Measurements from ENCODE around the gene IFITM10.

IFITM10 gene

GRCh38 chr11:1768141-1768469, 17.7 kb upstream of the IFITM10 start:
- ChIA-PET CTCF (interaction anchor here (1.0 to 1.5 kb wide), 2 partner anchors 17 to 67 kb away, joined by 3 read pairs; partner anchors contain the start of gene SYT8), POLR2A (no interaction called here)
- TF ChIP-seq CTCF (IDR thresholded peaks at IDR 0.05; ENCODE audit: control extremely low read depth, extremely low read depth, low read depth, missing control alignments): no peak
- DNase-seq (ENCODE audit: extremely low spot score): no peak

- DNase-seq (ENCODE audit: extremely low spot score): no peak
- TF ChIP-seq CTCF (IDR thresholded peaks at IDR 0.05; ENCODE audit: control extremely low read depth, extremely low read depth, low read depth, missing control alignments): no peak
- CTCF ChIA-PET: interaction anchor here (1.4 to 1.5 kb wide), 3 partner anchors 16 to 384 kb away, joined by 3 to 8 read pairs (median 3); no protein-coding TSS in a partner anchor
- POLR2A ChIA-PET: no interaction called here
These were observed 17.2 kb upstream of the IFITM10 start for GRCh38 chr11:1767399-1768140.

- CTCF ChIA-PET: interaction anchor here (1.4 to 1.5 kb wide), 3 partner anchors 15 to 385 kb away, joined by 3 to 8 read pairs (median 3); no protein-coding TSS in a partner anchor
- no peak for DNase-seq (ENCODE audit: extremely low spot score)
- POLR2A ChIA-PET: no interaction called here
- TF ChIP-seq CTCF (IDR thresholded peaks at IDR 0.05; ENCODE audit: control extremely low read depth, extremely low read depth, low read depth, missing control alignments): no peak
These were observed 16.5 kb upstream of the IFITM10 start for GRCh38 chr11:1766719-1767398.

- CTCF ChIA-PET: interaction anchor here (1.4 kb wide), 2 partner anchors 72 to 386 kb away, joined by 3 to 8 read pairs; no protein-coding TSS in a partner anchor
- POLR2A ChIA-PET: no interaction called here
- TF ChIP-seq CTCF (IDR thresholded peaks at IDR 0.05; ENCODE audit: control extremely low read depth, extremely low read depth, low read depth, missing control alignments): no peak
- no peak for DNase-seq (ENCODE audit: extremely low spot score)
These were observed 15.7 kb upstream of the IFITM10 start for GRCh38 chr11:1765871-1766718.

- ChIA-PET POLR2A (no interaction called here), CTCF (interaction anchor here (1.1 to 1.2 kb wide), 2 partner anchors 13 to 70 kb away, joined by 3 to 5 read pairs; no protein-coding TSS in a partner anchor)
- DNase-seq (ENCODE audit: extremely low spot score): peak; percentile 98
- TF ChIP-seq CTCF (IDR thresholded peaks at IDR 0.05; ENCODE audit: control extremely low read depth, extremely low read depth, low read depth, missing control alignments): no peak
These were observed 13.6 kb upstream of the IFITM10 start, which contains the start of gene CTSD for GRCh38 chr11:1763796-1764661. TSS of gene CTSD (minus strand) at chr11:1763927. CDS start at chr11:1763859, 68 bp downstream.

Measured in GM10248 (cell line).